GM21423 (cell line): ENCODE results near the gene PIP4K2C.
A peak's percentile ranks its signal among the peaks of the same experiment; 100 is the strongest.
"Not testable (repeated sequence)": the region's sequence is repeated elsewhere in the genome, so short reads cannot be mapped to it uniquely, and the experiment has no call there.

Source experiments
- ATAC-seq: cut with Tn5 transposase; IDR thresholded peaks from one replicate; pipeline ENCODE4 v1.9.1; 2021; ENCODE audit warnings: mild to moderate bottlenecking, moderate library complexity; ENCODE audit not compliant: unreplicated experiment

Gene PIP4K2C

DNA sequence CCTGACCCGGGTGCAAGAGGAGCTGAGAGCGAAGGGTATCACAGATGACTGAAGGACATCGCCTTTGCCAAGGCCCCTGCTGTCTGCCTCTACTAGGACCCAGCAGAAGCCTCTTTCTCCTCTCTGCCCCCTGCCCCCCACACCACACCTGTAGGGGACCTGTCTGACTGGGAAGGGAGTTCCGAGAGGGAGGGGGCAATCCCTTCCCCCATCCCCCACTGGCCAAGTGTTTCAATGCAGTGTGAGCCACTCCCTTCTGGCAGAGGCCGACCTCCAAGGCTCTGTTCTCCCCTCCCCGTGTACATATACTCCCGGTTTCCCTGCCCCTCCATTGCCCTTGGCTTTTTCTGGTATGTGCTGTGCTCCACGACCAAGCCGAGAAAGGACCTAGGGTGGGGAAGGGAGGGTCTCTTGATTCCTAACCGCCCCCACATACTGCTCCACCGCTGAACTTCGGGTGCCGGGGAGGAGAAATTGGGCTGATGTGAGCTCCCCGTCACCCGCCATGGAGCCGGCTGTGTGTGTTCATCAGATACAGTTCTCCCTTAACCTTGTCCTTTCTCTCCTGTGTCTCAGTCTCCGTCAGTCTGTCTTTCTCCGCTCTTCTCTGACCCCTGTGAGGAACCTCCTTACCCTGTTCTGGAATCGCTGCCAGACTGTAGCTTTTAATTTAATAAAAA is 18.2 kb downstream of the PIP4K2C start:
- ATAC-seq, result no peak

DNA sequence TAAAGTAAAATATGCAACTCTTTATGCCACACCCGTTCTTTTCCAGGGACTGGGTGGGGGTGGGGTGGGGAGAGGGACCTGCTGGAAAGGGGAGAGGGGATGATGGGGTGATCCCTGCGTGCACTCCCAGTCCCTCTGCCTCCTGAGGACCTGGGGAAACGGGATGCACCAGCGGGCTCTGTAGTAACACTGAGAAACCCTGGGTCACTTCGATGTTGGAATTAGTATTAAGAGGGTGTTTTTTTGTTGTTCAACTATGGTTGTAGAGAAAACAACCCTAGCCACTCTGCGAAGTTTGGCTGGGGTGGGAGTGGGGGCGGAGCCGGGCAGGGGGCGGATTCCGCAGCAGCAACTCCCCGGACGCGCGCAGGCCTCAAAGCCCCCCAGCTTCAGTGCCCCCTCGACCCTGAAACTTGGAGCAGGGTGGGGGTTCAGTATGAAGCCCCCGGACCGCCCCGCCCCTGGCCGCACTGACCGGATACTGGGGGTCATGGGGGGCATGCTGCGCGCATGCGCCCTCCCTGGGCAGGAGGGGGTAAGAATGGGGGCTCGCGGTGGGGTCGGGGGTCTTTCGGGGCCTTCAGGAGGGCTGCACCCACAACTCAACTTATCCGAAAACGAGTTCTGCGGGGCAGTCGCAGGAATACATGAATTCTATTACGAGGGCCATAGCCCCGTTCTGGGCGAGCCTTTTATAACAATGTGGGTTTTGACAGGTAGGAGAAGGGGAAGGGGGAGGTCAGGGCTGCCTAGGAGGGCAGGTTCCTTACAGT is 19.0 kb downstream of the PIP4K2C start:
- ATAC-seq, result no peak

DNA sequence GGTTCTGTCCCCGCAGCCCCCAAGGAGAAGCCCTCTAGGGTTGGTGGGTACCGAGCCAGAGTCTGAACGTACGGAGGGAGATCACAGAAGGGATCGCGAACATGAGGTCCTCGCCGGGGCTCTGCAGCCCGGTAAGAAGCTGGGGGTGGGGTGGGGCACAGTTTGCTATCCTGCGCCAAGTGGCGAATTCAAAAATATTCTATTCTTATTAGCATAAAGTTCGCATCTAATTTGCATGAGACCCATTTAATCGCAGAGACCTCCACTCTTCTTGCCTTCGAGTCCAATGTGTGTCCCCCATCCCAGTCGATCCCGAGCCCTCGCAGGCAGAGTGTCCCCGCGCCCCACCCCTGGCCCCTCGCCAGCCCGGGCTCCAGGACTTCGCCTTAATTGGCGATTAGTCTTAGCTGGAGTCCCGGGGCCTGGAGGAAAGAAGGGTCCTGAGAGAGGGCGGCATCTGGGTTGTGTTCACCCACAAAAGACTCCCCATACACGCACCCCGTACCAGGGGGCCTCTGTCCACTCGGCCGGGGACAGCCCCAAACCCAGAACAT is 19.6 kb downstream of the PIP4K2C start:
- no peak for ATAC-seq

DNA sequence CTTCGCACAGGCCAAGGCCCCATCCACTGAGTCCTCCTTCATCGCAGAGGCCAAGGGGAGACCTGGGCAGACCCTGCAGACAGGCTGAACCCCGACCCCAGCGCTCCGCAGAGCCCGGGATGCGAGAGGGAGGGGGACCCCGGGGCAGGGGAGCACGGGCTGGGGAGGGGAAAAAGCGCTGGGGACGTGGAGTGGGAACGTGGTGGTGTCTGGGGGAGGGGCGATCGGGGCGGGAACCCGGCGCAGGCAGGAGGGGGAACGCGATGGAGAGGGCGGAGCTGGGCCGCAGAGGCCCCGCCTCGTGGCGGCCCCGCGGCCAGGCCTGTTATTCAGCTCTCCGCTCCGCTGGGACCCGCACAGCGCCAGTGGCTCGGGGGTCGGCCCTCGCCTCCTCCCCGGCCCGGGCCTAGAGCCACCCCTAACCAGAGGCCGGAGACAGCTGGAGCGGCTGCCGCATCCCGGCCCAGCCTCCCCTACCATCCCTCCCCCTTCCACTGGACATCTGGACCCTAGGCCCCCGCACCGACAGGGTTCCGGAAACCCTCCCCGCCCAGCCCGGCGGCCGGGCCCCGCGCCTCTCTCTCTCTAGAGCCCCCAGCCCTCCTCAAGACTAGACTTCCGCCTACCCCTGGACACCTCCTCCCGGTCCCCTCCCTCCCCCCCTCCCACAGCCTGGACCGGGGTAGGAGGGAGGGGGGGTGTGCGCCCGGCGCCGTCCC is 20.3 kb downstream of the PIP4K2C start, which contains the start of gene ARHGEF25:
Gene ARHGEF25, plus strand, starts transcription at position 328 of the 719 bp plus-strand sequence. CDS start 460 bp downstream, outside the sequence.
- ATAC-seq, result peak; percentile 44

DNA sequence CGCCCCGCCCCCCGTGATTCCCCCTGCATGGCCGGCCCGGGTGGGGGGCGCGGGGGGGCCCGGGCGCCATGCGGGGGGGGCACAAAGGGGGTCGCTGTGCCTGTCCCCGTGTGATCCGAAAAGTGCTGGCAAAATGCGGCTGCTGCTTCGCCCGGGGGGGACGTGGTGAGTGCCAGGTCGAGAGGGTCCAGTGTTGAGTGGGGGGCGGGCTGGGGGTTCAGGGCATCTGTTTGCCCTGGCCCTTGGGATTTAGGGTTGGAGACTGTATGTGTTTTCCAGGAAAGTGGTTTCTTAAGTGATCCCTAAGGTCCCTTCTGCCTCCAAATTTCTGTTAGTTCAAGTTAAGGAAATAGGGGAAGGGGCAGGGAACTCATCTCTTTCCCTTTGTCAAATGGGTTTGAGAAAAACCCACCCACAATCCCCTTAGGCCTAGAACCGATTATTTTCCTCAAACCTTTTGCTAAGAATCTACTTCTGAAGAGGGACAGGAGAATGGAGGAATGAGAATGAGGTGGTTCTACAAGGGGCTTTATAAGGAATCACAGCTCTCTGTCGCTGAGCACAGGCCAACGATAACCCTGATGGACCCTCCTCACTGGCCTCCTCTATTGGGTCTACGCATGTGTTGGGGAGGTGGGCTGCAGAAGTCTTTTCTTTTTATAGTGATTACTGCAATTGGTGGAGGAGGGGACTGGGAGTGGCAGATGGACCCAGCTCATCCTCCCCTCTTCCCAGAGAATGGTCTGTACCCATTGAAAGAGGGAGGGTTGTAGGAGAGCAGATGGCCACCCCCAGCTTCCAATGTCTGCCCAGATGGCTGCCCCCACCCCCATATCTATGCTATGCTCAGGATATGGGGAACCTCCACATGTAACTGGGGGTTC is 21.1 kb downstream of the PIP4K2C start:
- ATAC-seq, result no peak

DNA sequence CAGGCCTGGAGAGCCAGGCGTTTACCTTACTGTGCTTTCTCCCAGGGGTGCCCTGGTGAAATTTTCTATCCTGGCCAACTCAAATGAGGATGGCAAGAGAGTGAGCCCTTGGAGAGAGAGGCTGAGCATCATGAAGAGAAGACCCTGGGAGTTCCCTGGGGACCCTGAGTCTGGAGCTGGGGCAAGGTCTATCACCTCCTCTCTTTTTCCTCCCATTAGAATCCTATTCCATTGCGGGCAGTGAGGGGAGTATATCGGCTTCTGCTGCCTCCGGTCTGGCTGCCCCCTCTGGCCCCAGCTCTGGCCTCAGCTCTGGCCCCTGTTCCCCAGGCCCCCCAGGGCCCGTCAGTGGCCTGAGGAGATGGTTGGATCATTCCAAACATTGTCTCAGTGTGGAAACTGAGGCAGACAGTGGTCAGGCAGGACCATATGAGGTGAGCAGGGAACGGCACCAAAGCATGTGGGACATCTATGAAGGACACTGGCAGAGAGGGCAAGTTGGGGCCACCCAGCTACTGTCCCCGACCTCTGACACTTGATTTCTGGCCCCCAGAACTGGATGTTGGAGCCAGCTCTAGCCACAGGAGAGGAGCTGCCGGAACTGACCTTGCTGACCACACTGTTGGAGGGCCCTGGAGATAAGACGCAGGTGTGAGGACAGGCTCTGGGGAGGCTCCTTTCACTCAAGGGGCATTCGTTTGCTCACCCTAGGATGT is 21.9 kb downstream of the PIP4K2C start:
- no peak for ATAC-seq

DNA sequence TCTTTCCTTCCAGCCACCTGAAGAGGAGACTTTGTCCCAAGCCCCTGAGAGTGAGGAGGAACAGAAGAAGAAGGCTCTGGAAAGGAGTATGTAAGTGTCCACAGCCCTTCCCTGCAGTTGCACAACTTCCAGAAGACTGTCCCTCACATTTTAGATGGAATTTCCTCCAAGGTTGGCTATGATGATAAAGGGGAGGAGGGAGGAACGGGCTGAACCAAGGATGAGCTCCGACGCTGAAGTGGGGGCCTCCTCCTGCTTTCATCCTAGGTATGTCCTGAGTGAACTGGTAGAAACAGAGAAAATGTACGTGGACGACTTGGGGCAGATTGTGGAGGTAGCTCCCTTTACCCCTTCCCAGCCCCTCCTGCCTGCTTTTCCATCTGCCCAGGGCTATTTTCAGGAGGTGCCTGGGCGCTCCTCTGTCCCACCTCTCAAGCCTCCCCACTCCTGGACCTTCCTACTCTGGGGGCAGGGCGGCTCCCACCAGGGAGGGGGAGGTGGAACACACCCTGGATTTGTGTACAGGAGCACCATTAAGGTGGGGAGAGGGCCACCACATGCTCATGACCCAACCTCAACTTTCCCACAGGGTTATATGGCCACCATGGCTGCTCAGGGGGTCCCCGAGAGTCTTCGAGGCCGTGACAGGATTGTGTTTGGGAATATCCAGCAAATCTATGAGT is 22.6 kb downstream of the PIP4K2C start:
- no peak for ATAC-seq

DNA sequence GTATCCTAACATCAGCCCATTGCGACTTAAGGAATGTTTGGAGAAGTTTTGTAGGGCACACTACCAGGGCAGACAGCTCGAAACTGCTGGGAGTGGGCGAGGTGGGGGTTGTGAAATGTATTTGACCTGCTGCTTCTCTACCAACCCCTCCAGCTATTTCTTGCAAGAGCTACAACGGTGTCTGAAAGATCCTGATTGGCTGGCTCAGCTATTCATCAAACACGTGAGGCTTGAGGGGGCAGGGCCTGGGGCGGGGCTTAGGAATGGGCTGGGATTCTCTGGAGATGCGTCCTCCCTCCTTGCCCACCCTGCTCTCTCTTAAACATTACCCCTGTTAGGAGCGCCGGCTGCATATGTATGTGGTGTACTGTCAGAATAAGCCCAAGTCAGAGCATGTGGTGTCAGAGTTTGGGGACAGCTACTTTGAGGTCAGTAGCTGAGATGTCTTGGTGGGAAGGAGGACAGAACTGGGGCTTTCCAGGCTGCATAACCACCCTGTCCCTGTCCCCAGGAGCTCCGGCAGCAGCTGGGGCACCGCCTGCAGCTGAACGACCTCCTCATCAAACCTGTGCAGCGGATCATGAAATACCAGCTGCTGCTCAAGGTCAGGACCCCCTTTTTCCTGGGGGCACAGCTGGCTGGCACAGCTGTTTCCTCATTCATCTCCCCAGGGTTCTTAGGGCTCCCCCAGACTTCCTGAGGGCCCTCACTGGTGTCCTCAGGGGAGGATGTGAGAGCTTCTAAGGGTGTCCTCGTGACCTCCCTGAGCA is 23.4 kb downstream of the PIP4K2C start:
- ATAC-seq, result peak; percentile 43

DNA sequence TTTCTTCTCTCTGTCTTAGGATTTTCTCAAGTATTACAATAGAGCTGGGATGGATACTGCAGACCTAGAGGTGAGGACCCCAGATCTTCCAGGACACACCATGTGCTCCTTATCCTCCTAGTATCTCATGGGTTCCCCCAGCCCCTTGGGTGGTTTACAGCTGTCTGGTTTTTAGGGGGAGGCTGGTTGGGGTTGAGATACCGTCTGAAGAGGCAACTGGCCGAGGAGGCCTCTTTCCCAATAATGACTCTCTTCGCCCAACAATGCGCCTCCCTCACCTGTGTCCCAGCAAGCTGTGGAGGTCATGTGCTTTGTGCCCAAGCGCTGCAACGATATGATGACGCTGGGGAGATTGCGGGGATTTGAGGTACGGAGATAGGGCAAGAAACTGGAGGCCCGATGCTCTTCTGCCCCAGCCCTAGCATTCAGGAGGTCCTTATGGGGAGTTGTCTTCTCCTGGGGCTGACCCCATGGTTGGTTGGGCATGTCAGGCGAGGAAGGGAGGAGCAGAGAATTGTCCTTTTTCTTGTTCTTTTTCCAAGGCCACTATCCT is 24.0 kb downstream of the PIP4K2C start:
- ATAC-seq, result no peak

DNA sequence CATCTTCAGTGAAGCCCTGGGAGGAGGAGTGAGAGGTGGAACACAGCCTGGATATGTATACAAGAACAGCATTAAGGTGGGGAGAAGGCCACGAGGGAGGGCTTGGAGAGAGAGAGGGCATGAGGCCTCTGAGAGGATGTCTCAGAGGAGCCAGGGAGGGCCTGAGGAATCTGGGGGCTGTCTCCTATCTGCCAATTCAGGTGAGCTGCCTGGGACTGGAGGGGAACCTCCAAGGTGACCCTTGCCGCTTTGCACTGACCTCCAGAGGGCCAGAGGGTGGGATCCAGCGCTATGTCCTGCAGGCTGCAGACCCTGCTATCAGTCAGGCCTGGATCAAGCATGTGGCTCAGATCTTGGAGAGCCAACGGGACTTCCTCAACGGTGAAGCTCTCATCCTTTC is 24.6 kb downstream of the PIP4K2C start:
- no peak for ATAC-seq

DNA sequence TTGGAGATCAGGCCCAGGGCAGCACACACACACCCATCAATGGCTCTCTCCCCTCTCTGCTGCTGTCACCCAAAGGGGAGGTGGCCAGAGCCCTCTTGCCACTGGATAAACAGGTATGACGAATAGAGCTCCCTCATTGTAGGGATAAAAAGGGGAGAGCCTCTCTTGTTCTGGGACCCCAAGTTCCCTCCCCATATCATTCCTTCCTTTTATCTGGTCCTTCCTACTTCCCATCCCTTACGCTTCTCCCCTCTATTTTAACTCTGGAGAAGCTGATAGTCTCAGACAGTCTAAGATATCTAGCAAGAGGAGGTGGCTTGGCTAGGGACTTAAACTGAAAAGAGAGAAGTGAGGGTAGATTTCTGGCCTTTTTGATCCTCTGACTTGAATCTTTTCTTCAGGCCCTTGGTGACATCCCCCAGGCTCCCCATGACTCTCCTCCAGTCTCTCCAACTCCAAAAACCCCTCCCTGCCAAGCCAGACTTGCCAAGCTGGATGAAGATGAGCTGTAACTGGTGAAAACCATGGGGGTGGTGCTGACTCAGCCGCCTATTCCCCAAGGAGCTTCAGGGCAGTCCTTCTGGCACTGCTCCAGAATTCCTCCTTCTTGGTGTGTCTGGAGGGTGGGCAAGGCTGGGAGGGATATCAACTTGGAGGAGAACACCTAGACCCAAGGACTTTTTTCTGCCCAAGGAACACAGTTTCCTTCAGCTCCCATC is 25.6 kb downstream of the PIP4K2C start:
- ATAC-seq, result no peak

DNA sequence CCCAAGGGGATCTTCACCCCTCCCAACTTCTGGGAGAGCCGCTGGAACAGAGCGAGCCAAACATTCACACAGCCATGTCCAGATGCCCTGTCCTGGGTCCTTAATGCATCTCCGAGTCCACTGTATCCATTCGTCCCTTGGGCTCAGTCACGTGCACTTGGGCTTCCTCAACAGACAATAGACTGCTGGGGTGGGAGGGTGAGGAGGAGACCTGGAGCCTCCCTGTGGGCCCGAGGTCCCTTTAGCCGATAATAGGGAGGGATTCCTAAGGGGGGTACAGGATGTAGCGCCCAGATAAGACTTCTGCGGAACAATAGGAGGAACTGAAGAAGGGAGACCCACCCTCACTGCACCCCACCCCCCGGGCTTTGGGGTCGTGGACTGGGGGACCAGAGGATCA is 26.9 kb downstream of the PIP4K2C start:
- ATAC-seq, result no peak

DNA sequence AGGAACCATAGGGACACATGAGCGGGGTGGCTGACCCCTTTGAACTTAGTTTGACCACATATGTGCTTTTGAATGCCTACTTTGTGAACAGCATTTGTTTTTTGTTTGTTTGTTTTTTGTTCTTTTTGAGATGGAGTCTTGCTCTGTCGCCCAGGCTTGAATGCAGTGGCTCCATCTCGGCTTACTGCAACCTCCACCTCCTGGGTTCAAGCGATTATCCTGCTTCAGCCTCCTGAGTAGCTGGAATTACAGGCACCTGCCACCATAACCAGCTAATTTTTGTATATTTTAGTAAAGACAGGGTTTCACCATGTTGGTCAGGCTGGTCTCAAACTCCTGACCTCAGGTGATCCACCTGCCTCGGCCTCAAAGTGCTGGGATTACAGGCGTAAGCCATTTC is 27.4 kb downstream of the PIP4K2C start:
- ATAC-seq, result not testable (repeated sequence)

DNA sequence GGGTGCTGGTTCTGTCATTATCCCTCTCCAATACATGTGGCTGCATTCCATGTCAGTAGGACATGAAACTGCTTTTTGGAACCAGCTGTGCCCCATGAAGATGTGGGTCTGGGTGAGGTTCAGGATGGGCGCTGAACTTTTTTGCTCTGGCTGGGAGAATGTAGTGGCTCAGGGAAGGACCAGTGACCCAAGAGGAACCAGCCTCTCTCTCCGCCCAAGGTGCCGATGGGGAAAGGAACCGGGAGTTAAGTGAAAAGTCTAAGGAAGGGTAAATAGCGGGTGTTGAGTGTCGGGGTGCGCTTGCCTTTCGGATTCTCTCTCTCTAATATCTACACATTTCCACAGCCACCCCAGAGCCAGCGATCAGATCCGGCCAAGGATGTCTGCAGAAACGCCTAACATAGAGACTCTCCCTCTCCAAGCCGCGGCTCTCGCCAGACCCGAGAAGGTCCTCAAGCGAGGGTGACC is 28.0 kb downstream of the PIP4K2C start:
- ATAC-seq, result no peak

DNA sequence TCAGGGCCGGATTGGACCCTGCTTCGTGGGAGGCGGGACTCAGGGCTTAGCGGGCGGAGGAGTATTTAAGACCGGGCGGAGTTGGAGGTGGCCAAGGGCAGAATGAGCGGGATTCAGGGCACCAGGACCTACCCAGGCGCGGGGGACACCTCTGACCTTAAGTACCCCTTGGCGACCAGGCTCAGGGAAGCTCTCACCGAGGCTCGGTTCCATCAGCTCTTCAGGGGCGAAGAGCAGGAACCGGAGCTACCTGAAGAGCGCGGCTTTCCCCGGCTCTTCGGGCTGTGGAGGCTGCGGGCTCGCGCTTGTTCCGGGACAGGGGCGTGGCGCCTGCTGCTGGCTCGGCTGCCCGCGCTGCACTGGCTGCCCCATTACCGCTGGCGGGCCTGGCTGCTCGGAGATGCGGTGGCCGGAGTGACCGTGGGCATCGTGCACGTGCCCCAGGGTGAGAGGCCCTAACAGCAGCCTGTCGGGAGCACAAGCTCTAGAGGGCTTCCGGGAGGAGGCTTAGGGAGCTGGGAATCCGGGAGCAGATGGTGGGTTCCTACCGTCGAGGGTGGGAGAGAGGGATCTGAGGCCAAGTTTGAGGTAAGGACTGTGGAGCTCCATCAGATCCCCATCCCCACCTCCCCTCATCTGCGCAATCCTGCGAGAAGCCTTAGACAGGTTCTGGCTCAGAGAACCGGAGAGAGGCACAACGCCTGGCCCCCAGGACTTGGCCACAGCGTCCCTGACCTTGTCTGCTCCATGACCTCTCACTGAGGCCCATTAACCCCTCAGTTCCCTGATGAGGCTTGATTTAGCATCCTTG is 28.6 kb downstream of the PIP4K2C start:
- no peak for ATAC-seq

DNA sequence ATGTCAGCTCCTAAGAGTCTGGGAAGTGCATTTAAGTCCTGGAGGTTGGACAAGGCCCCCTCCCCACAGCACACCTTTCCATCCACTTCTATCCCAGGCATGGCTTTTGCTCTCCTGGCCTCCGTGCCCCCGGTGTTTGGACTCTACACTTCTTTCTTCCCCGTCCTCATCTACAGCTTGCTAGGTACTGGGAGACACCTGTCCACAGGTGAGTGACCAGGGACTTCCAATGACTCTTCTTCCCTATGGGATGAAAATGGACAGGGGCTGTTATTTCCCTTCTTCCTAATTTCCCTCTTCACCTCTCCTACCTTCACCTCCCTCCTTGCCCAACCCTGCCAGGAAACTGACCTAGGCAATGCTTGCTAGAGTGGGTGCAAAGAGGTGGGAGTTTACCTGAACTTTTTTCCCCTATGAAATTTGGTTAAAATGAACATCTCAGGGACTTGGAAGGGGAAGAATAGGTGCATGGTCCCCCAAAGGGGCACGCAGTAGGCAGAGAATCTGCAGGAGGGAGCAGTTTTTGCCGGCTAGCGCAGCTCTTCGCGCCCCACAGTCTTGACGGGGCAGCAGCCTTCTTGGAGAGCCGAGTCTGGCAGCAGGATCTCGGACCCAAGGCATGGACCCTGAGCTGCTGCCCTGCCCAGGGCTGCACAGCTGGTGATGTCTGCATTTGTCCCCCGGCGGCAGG is 29.4 kb downstream of the PIP4K2C start:
- ATAC-seq, result no peak
